HG03039 (cell line): ENCODE measurements around the gene NEU3.

Experiments used
- ATAC-seq: cut with Tn5 transposase; IDR thresholded peaks from one replicate; pipeline ENCODE4 v1.9.1; 2021; ENCODE audit warnings: mild to moderate bottlenecking, moderate library complexity; ENCODE audit not compliant: unreplicated experiment

The NEU3 gene

DNA sequence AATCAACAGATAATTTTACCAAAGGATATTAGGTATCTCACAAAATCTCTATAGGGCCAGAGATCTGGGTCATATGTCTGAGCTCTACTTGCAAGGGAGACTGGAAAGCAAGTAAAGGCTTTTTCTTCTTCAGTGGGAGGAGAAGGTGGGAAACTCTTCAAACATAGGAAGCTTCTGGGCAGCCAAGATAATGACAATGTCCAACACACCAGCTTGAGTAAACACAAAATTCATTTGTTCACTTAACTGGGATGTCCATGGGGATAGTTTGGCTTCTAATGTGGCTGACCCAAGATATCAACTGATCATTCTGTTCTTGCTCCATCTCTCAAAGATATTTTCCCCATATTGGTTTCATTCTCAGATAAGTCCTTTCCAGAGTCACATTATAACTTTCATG lies 70.6 kb downstream of the NEU3 start:
- no peak for ATAC-seq

DNA sequence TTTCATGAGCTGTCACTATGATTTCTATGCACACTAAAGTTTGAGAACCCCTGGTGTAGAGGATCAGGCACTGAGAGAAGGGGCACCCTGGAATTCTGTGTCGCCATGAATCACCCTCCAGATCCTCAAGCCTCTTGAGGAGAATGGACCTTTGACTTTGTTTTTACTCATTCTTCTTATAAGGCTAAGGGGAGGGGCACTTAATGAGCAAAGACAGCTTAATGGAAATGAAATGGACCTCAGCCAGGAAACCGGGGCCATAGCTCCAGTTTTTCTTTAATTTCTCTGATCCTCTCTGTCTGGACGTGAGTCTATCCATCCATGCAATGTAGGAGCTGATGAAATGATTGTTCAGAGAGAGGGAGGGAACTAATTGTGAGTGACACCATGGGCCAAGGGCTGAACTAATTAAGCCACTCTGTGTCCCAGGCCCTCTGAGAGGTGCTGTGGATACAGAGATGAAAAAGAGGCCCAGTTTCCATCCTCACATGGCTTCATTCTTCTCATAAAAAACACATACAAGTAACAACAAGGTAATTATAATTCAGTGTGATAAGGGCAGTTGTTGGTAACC lies 75.1 kb downstream of the NEU3 start:
- ATAC-seq, result no peak

DNA sequence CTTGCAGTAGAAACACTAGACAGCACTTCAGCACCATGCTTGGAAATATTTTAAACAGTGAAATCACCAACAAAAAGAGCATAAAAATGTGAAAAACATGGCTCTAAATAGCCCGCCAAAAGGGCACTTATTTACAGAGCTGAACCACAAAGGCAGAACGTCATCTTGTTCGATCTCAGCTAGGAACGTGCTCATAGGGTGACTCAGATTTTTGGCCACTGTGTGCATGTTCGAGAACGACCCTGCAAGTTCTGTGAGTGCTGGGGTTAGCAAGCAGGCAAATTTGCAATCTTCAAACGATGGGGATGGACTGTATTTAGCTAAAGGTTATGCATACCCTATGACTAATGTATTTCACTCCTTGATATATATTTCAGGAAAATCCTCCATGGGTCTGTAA lies 77.3 kb downstream of the NEU3 start:
- ATAC-seq, result no peak
